GM12872 (cell line): ENCODE data around the gene RPEL1.

Source experiments
- TF ChIP-seq, protein P1 (sequence below): IDR thresholded peaks from 3 replicates; pipeline ENCODE4 v1.5.1; 2011; ENCODE audit warnings: low read depth, mild to moderate bottlenecking, low read length, moderate library complexity; ENCODE audit not compliant: insufficient read depth

The RPEL1 gene

DNA sequence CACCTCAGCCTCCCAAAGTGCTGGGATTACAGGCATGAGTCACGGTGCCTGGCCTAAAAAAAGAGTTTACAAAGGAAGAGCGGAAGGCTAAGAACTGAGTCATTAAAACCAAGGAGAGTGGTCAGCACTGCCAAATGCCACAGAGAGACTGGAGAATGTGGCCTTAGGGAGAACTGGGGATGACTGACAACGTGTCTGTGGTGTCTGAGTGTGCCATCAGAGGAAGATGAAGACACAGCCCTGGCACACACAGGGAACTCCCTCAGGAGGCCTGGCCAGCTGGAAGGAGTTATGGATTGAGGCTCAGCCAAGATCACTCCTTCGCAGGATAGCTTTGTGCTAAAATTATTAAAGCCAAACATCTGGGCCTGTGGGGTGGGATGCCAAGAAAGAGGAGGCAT is 27.4 kb downstream of the RPEL1 start:
- TF ChIP-seq, protein P1, sequence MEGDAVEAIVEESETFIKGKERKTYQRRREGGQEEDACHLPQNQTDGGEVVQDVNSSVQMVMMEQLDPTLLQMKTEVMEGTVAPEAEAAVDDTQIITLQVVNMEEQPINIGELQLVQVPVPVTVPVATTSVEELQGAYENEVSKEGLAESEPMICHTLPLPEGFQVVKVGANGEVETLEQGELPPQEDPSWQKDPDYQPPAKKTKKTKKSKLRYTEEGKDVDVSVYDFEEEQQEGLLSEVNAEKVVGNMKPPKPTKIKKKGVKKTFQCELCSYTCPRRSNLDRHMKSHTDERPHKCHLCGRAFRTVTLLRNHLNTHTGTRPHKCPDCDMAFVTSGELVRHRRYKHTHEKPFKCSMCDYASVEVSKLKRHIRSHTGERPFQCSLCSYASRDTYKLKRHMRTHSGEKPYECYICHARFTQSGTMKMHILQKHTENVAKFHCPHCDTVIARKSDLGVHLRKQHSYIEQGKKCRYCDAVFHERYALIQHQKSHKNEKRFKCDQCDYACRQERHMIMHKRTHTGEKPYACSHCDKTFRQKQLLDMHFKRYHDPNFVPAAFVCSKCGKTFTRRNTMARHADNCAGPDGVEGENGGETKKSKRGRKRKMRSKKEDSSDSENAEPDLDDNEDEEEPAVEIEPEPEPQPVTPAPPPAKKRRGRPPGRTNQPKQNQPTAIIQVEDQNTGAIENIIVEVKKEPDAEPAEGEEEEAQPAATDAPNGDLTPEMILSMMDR: no peak

DNA sequence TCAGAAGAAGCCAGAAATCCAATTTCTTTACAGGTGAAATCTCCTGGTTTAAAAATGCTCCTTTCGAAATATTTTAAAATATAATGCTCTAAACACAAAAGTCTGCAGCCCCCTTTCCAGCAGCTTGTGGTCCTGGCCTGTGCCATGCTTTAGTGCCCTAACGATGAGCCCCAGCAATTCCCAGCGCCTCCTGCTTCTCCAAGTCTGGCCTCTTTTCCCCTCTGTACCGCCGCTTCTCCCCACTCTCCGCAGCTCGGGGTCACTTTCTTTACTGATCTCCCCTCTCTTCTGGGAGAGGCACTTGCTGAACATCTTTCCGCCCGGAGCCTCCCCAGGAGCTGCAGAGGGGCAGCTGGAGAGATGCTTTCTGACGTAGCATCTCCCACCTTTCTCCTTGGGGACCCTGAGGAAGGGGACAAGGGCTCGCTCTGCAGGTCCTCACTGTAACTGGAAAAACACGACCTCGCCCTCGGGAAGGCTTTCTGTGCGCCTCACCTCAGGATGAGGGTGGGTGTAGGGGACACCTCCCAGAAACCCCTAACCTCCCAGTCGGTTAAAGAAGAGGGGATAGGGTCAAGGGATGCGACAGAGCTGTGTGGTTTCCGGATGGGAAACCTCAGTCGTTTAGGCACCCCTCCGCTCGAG is 30.7 kb downstream of the RPEL1 start:
- TF ChIP-seq, protein P1: no peak

DNA sequence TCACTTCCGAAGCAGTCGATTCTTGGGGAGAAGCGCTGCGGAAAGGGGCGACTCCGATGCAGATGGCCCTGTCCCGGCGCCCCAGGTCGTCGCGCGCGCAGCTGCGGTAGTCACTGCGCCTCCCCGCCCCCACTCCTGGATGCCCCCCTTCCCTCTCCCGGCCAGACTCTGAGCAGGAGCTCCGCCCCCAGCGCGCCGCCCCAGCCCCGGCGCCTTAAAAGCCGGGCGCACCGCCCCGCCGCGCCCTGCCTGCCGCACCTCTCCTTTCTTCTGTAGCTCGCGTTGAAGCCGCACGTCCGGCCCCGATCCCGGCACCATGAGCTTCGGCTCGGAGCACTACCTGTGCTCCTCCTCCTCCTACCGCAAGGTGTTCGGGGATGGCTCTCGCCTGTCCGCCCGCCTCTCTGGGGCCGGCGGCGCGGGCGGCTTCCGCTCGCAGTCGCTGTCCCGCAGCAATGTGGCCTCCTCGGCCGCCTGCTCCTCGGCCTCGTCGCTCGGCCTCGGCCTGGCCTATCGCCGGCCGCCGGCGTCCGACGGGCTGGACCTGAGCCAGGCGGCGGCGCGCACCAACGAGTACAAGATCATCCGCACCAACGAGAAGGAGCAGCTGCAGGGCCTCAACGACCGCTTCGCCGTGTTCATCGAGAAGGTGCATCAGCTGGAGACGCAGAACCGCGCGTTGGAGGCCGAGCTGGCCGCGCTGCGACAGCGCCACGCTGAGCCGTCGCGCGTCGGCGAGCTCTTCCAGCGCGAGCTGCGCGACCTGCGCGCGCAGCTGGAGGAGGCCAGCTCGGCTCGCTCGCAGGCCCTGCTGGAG is 31.4 kb downstream of the RPEL1 start, which contains the start of gene INA:
INA (plus strand) TSS at position 243 of the 817 bp plus-strand sequence; CDS start at position 317, 74 bp downstream.
- TF ChIP-seq, protein P1: no peak

DNA sequence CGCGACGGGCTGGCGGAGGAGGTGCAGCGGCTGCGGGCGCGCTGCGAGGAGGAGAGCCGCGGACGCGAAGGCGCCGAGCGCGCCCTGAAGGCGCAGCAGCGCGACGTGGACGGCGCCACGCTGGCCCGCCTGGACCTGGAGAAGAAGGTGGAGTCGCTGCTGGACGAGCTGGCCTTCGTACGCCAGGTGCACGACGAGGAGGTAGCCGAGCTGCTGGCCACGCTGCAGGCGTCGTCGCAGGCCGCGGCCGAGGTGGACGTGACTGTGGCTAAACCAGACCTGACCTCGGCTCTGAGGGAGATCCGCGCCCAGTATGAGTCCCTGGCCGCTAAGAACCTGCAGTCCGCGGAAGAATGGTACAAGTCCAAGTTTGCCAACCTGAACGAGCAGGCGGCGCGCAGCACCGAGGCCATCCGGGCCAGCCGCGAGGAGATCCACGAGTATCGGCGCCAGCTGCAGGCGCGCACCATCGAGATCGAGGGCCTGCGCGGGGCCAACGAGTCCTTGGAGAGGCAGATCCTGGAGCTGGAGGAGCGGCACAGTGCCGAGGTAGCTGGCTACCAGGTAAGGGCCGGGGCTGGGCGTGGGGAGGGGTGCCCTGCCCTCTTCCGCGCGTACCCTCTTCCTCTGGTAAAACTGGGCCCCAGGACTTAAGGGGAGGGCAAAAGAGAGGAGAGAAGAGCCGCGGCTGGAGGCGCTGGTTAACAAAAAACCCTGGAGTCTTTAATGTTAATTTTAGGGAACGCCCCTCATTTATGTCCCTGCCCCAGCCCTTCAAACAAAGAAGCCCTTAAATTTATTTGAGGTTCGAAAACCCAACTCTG is 32.2 kb downstream of the RPEL1 start:
- TF ChIP-seq, protein P1: no peak

DNA sequence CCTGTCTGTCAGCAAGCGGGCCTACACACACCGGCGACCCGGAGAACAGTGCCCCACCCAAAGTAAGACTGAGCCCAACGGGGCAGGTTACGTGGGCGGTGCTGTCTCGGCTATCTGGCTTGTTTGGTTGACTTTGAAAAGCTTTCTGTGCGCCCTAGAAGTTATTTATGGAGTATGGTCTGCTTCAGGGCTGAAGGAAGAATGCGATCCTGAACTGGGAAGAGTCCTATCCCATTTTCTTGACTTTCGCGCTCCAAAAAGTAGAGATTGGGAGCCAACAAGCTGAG is 32.8 kb downstream of the RPEL1 start:
- TF ChIP-seq, protein P1: no peak

DNA sequence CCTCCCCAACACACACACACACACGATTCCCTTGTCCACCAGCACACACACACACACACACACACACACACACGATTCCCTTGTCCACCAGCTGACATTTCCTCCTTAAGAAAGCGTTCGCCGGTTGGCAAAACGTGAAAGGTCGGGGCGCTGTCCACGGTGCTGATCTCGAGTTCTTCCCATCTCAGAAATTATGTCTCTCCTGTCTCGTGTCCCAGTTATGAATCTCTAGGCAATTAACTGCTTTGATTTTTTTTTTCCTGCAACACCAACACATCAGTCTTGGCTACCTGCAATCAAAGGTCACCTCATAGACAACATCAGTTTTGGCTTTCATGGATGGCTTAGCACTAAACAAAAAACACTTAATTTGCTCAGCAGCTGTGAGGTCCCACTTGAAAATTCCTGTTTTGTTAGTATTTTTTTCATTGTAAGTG is 33.2 kb downstream of the RPEL1 start:
- TF ChIP-seq, protein P1: no peak

DNA sequence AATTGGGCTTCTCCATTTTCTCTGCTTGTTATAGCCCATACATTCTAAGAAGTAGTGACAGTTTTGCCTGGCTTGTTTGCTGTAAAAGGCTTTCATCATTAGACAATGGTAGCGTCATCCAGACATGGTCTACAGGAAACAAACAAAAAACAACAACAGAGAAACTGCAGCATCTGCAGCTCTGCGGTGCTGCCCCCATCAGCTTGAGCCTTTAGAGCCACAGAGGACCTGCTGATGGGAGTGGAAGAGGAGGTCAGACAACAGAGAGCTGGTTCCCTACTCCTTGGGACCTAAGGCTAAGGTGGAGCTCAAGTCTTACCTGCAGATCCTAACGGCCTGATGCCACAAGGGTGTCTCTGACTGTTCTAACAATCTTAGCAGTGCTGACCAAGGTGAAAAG is 34.3 kb downstream of the RPEL1 start:
- TF ChIP-seq, protein P1: no peak
